Ishikawa (cell line): ENCODE results near the gene CALM3.
A peak's percentile ranks its signal among the peaks of the same experiment; 100 is the strongest.

Experiments
- CEBPB ChIP-seq: IDR thresholded peaks from 2 replicates; pipeline ENCODE4 v1.6.1; 2012
- CREB1 ChIP-seq: IDR thresholded peaks from 2 replicates; pipeline ENCODE4 v1.6.1; 2012; ENCODE audit warnings: low read depth
- EGR1 ChIP-seq: IDR thresholded peaks from 2 replicates; pipeline ENCODE4 v1.6.1; 2012
- EP300 ChIP-seq: IDR thresholded peaks from 2 replicates; pipeline ENCODE4 v1.6.1; 2012; ENCODE audit warnings: borderline replicate concordance
- FOXM1 ChIP-seq: IDR thresholded peaks from 2 replicates; pipeline ENCODE4 v1.6.1; 2012; ENCODE audit warnings: low read depth, borderline replicate concordance
- NFIC ChIP-seq: IDR thresholded peaks from 2 replicates; pipeline ENCODE4 v1.6.1; 2012
- RAD21 ChIP-seq: IDR thresholded peaks from 2 replicates; pipeline ENCODE4 v1.6.1; 2012; ENCODE audit warnings: low read depth
- TAF1 ChIP-seq: IDR thresholded peaks from 2 replicates; pipeline ENCODE4 v1.6.1; 2012; ENCODE audit warnings: low read depth, mild to moderate bottlenecking
- TCF12 ChIP-seq: IDR thresholded peaks from 2 replicates; pipeline ENCODE4 v1.6.1; 2012; ENCODE audit warnings: low read depth
- TEAD4 ChIP-seq: IDR thresholded peaks from 2 replicates; pipeline ENCODE4 v1.6.1; 2012
- YY1 ChIP-seq: IDR thresholded peaks from 2 replicates; pipeline ENCODE4 v1.6.1; 2012; ENCODE audit warnings: low read depth
- ZBTB7A ChIP-seq: IDR thresholded peaks from 2 replicates; pipeline ENCODE4 v1.6.1; 2012; ENCODE audit warnings: low read depth
- TF ChIP-seq, protein P1 (sequence below): IDR thresholded peaks from 2 replicates; pipeline ENCODE4 v1.6.1; 2012; ENCODE audit warnings: low read depth, mild to moderate bottlenecking
- TF ChIP-seq, protein P2 (sequence below): IDR thresholded peaks from 2 replicates; pipeline ENCODE4 v1.6.1; 2012
- TF ChIP-seq, protein P3 (sequence below): IDR thresholded peaks from 2 replicates; pipeline ENCODE4 v1.6.1; 2012

The CALM3 gene

DNA sequence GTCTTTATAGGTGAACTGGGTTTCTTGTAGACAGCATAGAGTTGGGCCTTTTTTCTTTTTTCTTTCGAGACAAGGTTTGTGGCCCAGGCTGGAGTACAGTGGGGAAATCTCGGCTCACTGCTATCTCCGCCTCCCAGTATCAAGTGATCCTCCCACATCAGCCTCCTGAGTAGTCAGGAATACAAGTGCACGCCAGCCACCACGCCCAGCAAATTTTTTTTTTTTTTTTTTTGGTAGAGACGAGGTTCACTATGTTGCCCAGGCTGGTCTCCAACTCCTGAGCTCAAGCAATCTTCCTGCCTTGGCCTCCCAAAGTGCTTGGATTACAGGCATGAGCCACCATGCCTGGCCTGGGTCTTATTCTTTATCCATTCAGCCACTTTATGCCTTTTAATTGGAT is 5.1 kb upstream of the CALM3 start:
- TF ChIP-seq, protein P1, sequence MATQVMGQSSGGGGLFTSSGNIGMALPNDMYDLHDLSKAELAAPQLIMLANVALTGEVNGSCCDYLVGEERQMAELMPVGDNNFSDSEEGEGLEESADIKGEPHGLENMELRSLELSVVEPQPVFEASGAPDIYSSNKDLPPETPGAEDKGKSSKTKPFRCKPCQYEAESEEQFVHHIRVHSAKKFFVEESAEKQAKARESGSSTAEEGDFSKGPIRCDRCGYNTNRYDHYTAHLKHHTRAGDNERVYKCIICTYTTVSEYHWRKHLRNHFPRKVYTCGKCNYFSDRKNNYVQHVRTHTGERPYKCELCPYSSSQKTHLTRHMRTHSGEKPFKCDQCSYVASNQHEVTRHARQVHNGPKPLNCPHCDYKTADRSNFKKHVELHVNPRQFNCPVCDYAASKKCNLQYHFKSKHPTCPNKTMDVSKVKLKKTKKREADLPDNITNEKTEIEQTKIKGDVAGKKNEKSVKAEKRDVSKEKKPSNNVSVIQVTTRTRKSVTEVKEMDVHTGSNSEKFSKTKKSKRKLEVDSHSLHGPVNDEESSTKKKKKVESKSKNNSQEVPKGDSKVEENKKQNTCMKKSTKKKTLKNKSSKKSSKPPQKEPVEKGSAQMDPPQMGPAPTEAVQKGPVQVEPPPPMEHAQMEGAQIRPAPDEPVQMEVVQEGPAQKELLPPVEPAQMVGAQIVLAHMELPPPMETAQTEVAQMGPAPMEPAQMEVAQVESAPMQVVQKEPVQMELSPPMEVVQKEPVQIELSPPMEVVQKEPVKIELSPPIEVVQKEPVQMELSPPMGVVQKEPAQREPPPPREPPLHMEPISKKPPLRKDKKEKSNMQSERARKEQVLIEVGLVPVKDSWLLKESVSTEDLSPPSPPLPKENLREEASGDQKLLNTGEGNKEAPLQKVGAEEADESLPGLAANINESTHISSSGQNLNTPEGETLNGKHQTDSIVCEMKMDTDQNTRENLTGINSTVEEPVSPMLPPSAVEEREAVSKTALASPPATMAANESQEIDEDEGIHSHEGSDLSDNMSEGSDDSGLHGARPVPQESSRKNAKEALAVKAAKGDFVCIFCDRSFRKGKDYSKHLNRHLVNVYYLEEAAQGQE = no peak
- no peak for TF ChIP-seq YY1

DNA sequence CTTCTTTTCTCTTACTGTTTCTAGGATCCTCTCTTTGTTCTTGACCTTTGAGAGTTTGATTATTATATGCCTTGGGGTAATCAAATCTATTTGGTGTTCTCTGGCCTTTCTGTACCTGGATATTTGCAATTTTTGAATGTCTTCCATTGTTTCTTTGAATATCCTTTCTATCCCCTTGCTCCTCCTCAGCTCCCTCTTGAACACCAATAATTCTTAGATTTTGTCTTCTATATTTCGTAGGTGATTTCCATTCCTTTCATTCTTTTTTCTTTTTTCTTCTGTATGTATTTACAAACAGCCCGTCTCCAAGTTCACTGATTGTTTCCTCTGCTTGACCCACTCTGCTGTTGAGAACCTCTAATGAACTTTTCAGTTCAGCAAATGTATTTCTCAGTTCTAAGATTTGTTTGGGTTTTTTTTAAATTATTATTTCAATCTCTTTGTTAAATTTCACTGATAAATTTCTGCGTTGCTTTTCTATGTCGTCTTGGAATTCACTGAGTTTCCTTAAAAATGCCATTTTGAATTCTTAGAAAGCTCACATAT is 2.7 kb upstream of the CALM3 start:
- TF ChIP-seq EP300 (no peak), ZBTB7A (no peak), RAD21 (no peak), CEBPB (no peak), FOXM1 (no peak), CREB1 (no peak), TAF1 (no peak), NFIC (no peak), YY1 (no peak), TEAD4 (no peak), EGR1 (no peak), TCF12 (no peak)
- TF ChIP-seq, protein P2, sequence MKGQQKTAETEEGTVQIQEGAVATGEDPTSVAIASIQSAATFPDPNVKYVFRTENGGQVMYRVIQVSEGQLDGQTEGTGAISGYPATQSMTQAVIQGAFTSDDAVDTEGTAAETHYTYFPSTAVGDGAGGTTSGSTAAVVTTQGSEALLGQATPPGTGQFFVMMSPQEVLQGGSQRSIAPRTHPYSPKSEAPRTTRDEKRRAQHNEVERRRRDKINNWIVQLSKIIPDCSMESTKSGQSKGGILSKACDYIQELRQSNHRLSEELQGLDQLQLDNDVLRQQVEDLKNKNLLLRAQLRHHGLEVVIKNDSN = no peak
- TF ChIP-seq, protein P1 = no peak
- TF ChIP-seq, protein P3, sequence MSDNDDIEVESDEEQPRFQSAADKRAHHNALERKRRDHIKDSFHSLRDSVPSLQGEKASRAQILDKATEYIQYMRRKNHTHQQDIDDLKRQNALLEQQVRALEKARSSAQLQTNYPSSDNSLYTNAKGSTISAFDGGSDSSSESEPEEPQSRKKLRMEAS = no peak

DNA sequence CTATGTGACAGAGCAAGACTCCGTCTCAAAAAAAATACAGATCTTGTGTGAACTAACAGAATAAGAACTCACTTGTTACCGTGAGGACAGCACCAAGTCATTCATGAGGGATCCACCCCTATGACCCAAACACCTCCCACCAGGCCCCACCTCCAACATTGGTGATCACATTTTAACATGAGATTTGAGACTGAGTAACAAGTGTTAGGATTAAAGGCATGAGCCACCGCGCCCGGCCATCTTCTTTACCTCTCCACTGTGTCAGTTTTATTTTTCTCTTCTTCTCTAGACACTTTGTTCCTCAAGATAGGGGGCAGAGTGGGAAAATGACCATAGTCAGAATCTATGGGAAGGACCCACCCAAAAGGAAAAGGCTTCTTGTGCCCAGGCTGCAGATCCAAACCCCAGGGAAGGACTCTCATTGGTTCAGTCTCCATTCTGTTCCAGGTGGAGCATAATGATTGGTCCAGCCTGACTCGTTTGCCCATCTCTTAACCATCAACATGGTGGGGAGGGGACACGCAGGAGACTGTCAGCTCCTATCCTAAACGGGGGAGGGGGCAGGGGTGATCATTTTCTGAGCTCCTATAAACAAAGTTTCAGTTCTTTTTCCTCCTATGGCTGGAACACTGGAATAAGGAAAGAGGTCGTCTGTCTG is 1.3 kb upstream of the CALM3 start:
- TF ChIP-seq TEAD4 = no peak
- TF ChIP-seq CREB1 = no peak
- TF ChIP-seq FOXM1 = no peak
- no peak for TF ChIP-seq YY1

DNA sequence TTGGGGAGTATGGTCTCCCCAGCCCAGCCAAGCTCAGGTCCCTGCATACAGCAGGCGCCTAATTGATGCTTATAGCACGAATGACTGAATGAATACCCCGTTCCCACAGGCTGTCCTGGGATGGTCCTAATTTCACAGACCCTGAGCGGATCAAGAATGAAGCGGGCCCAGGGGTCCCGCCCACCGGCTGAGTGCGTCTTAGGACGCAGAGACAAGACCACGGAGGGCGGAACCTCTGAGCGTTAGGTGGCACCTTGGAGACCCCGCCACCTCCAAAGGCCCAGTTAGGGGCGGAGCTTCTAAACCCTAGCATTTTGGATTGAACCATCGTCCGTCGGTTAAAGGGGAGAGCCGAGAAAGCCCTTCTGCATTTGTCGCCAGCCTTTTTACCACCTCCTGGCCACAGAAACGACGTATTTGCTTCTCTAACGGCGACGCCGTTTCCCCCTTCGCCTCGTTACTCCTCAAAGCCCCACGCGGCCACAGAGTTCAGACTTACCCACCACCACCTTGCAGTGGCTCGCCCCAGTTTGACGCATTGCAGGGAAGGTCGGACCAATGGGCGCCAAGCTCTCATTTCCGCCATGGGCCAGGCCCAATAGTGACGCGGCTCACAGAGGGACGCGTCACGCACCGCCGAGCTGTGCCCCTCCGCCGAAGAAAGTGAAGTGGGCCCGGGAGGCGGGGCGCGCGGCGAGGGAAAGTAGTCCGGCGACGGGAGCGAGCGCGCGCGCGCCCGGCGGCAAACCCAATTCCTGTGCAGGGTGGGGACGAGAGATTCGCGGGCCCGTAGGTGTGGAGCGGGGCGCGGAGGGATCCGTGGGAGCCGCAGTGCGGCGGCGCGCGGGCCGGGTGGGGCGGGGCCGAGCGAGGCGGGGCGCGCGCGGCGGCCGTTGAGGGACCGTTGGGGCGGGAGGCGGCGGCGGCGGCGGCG is 479 bp upstream of the CALM3 start:
- TF ChIP-seq TAF1 (peak; percentile 87), CEBPB (no peak), TEAD4 (peak; percentile 31), EGR1 (no peak), CREB1 (peak; percentile 79), FOXM1 (peak; percentile 56; the same call in 1 of the 2 replicates), NFIC (peak; percentile 42; the same call in 1 of the 2 replicates), ZBTB7A (peak; percentile 83), EP300 (peak; percentile 59; the same call in 1 of the 2 replicates), RAD21 (no peak), YY1 (peak; percentile 70; the same call in 1 of the 2 replicates), TCF12 (no peak; the same call in 1 of the 2 replicates)
- TF ChIP-seq, protein P3 = peak; percentile 79
- TF ChIP-seq, protein P1 = no peak
- TF ChIP-seq, protein P2 = 0 out of 2 replicates have a peak, but pooled peaks have one; percentile 39
